SU-DHL-6 (cell line): ENCODE results near the gene ZNF423.

Experiments used
- H2AFZ ChIP-seq: fragments of 200-600 bp; sonication (generic); 2 replicates; pipeline ENCODE4 v1.6.1; 2014; ENCODE audit warnings: low read depth, mild to moderate bottlenecking, moderate library complexity, mixed read lengths, antibody characterized with exemption, low read length; ENCODE audit not compliant: severe bottlenecking
- H3F3A ChIP-seq: fragments of 200-600 bp; shearing (Covaris generic); 2 replicates; pipeline ENCODE4 v1.6.0; 2016; ENCODE audit warnings: antibody characterized with exemption, mild to moderate bottlenecking; ENCODE audit not compliant: insufficient read depth
- H3K27ac ChIP-seq: fragments of 200-600 bp; sonication (generic); 2 replicates; pipeline ENCODE4 v1.5.1; 2016; ENCODE audit warnings: low read depth, mild to moderate bottlenecking, low read length, moderate library complexity, mixed read lengths
- H3K27me3 ChIP-seq: fragments of 200-600 bp; sonication (generic), shearing (Covaris generic); 2 replicates; pipeline ENCODE4 v1.6.0; 2014; ENCODE audit warnings: mild to moderate bottlenecking, low read length
- H3K36me3 ChIP-seq: fragments of 200-600 bp; sonication (generic); 2 replicates; pipeline ENCODE4 v1.6.1; 2014; ENCODE audit warnings: mild to moderate bottlenecking, low read length, mixed read lengths
- H3K4me2 ChIP-seq: fragments of 300-600, 200-600 bp; shearing (Covaris generic), sonication (generic); 2 replicates; pipeline ENCODE4 v1.6.0; 2014; ENCODE audit warnings: low read length, low read depth, mild to moderate bottlenecking; ENCODE audit not compliant: poor library complexity, severe bottlenecking
- H3K4me3 ChIP-seq: fragments of 200-600 bp; sonication (generic); 2 replicates; pipeline ENCODE4 v1.5.1; 2014; ENCODE audit warnings: antibody characterized with exemption, low read length, mild to moderate bottlenecking, mixed read lengths; ENCODE audit not compliant: insufficient read depth, poor library complexity, severe bottlenecking
- H3K79me2 ChIP-seq: fragments of 200-600 bp; sonication (generic); 2 replicates; pipeline ENCODE4 v1.6.1; 2014; ENCODE audit warnings: mild to moderate bottlenecking, low read length, moderate library complexity; ENCODE audit not compliant: insufficient read depth
- H3K9ac ChIP-seq: fragments of 200-600 bp; sonication (generic); 2 replicates; pipeline ENCODE4 v1.7.0; 2014; ENCODE audit warnings: mild to moderate bottlenecking, low read length
- H3K9me2 ChIP-seq: fragments of 200-600 bp; sonication (generic); replicated peaks from 2 replicates; pipeline ENCODE4 v1.6.1; 2014; ENCODE audit warnings: low read length; ENCODE audit not compliant: insufficient read depth
- H3K9me3 ChIP-seq: fragments of 200-600 bp; sonication (generic); 2 replicates; pipeline ENCODE4 v1.6.1; 2014; ENCODE audit warnings: low read length, mixed read lengths; ENCODE audit not compliant: insufficient read depth
- H4K20me1 ChIP-seq: fragments of 200-600 bp; sonication (generic); 2 replicates; pipeline ENCODE4 v1.6.1; 2014; ENCODE audit warnings: low read depth, mild to moderate bottlenecking, antibody characterized with exemption, low read length, moderate library complexity, mixed read lengths
- EZH2phosphoT487 ChIP-seq: fragments of 200-600 bp; sonication (generic), shearing (Covaris generic); conservative IDR thresholded peaks from 2 replicates; pipeline ENCODE4 v1.6.1; 2018; ENCODE audit warnings: mild to moderate bottlenecking, antibody characterized with exemption, low read length, moderate library complexity, mixed read lengths
- TF ChIP-seq, protein P1 (sequence below): fragments of 200-600 bp; sonication (generic); IDR thresholded peaks from one replicate; pipeline ENCODE4 v1.5.1; 2017; ENCODE audit warnings: antibody characterized with exemption, mild to moderate bottlenecking, low read length, moderate library complexity; ENCODE audit not compliant: insufficient read depth, poor library complexity, severe bottlenecking

The ZNF423 gene

DNA sequence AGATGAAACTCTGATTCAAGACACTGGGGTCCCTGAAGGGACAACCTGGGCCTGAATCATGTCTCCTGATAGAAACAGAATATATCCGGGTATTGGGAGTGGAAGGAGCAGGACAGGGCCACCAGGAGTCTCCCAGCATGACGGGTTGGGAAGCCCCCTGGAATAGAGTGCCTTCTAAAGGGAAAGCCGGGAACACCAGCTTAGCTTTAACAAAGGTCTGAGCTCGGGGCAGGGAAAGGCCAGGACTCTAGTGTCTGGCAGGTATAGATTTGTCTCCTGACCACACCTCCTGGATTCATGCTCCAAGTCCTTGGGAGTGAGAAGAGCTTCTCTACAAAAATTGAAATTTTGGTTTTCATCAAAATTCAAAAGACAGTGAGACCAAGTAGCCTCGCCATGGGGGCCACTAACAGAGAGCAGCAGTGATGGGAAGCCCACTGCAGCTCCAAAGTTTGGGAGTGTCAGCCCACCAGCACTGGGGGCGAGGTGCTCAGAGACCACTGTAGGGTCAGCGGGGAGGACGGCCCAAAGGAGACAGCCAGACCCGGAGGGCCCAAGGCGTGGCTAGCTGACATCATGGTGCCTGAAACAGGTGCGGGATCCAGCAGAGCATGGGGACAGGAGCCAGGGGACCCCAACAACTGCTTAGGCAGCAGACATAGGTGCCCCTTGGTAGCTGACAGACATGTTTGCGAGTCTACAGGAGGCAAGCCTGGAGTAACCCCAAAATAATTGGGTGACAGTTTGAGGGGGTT is 401.3 kb downstream of the ZNF423 start:
- Histone ChIP-seq H3K4me2 (no peak overlapping the region), H3K27ac (no peak overlapping the region), H3K4me3 (no peak overlapping the region), H4K20me1 (no peaks in the 10 kb centered on the region), H3F3A (no peaks in the 10 kb centered on the region), H3K79me2 (no peaks in the 10 kb centered on the region), H3K27me3 (no peaks in the 10 kb centered on the region), H3K36me3 (no peaks in the 10 kb centered on the region), H3K9me2 (no peaks in the 10 kb centered on the region), H3K9me3 (no peaks in the 10 kb centered on the region), H3K9ac (no peak overlapping the region), H2AFZ (no peak overlapping the region)
- no peak for TF ChIP-seq EZH2phosphoT487
- TF ChIP-seq, protein P1, sequence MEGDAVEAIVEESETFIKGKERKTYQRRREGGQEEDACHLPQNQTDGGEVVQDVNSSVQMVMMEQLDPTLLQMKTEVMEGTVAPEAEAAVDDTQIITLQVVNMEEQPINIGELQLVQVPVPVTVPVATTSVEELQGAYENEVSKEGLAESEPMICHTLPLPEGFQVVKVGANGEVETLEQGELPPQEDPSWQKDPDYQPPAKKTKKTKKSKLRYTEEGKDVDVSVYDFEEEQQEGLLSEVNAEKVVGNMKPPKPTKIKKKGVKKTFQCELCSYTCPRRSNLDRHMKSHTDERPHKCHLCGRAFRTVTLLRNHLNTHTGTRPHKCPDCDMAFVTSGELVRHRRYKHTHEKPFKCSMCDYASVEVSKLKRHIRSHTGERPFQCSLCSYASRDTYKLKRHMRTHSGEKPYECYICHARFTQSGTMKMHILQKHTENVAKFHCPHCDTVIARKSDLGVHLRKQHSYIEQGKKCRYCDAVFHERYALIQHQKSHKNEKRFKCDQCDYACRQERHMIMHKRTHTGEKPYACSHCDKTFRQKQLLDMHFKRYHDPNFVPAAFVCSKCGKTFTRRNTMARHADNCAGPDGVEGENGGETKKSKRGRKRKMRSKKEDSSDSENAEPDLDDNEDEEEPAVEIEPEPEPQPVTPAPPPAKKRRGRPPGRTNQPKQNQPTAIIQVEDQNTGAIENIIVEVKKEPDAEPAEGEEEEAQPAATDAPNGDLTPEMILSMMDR: no peak

DNA sequence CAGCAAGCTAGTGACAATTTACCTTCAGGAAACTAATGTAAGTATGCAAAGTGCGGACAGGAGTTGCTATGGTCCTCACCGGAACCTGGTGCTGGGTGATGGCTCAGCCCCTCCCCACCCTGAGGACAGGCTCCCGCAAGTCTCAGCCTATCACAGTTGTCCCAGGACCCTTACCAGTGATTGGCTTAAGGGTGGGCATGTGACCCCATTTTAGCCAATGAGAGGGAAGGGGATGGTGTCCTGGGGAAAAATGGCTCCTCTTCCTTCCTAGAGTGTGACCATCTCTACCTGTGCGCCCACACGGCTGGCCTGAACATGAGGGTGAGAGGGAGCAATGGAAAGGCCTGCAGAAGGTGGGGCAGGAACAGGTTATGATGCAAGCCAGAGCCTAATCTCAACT is 401.9 kb downstream of the ZNF423 start:
- H3K36me3 ChIP-seq: no peaks in the 10 kb centered on the region
- no peak overlapping the region for H2AFZ ChIP-seq
- H3F3A ChIP-seq: no peaks in the 10 kb centered on the region
- no peak for TF ChIP-seq EZH2phosphoT487
- TF ChIP-seq, protein P1: no peak
- H3K9ac ChIP-seq: no peak overlapping the region
- no peaks in the 10 kb centered on the region for H3K79me2 ChIP-seq
- no peaks in the 10 kb centered on the region for H4K20me1 ChIP-seq
- no peak overlapping the region for H3K4me3 ChIP-seq
- no peaks in the 10 kb centered on the region for H3K9me2 ChIP-seq
- no peaks in the 10 kb centered on the region for H3K9me3 ChIP-seq
- H3K27me3 ChIP-seq: no peaks in the 10 kb centered on the region
- H3K27ac ChIP-seq: no peak overlapping the region
- H3K4me2 ChIP-seq: no peak overlapping the region

DNA sequence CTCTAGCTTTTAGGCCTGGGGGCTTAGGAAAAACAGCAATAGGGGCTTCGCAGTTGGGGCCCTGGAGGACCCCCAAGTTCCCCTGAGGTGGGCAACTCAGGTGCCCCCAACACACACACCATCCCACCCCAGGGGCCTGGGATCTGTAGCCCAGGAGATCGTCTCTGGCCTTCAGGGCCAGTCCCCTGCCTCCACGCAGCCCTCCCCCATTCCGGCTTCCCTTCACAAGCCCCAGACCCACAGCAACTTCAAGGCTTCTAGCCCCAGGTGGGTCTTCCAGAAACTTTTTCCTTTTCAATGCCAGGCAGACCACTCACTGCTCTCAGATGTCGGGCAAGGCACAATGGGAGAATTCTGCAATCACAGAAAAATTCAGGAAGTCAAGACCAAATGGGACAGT is 402.9 kb downstream of the ZNF423 start:
- no peaks in the 10 kb centered on the region for H3F3A ChIP-seq
- H4K20me1 ChIP-seq: no peaks in the 10 kb centered on the region
- H2AFZ ChIP-seq: no peak overlapping the region
- H3K9ac ChIP-seq: no peak overlapping the region
- no peaks in the 10 kb centered on the region for H3K9me2 ChIP-seq
- no peaks in the 10 kb centered on the region for H3K79me2 ChIP-seq
- H3K4me2 ChIP-seq: no peak overlapping the region
- TF ChIP-seq, protein P1: no peak
- TF ChIP-seq EZH2phosphoT487: no peak
- no peaks in the 10 kb centered on the region for H3K27me3 ChIP-seq
- no peak overlapping the region for H3K4me3 ChIP-seq
- no peak overlapping the region for H3K27ac ChIP-seq
- no peaks in the 10 kb centered on the region for H3K36me3 ChIP-seq
- no peaks in the 10 kb centered on the region for H3K9me3 ChIP-seq
